ENCODE results near the gene CDIPT. TPM values are rescaled to one million over a fixed set of nuclear protein-coding genes. Genes with fewer than 3 reads are reported as not detected.

The CDIPT gene
- total and polyA plus RNA-seq, 11 donors, result 57.5 to 143 (median 76.3) TPM

- Histone ChIP-seq H3K27ac (no peak overlapping the region), H3K9me3 (no peaks in the 10 kb centered on the region), H3K4me3 (no peak overlapping the region), H3K4me1 (peaks cover 0 to 32% (median 16%) of the 10 kb centered on the region in 12 donors), H3K36me3 (peaks cover 0 to 38% (median 29%) of the 10 kb centered on the region in 9 donors), H3K27me3 (no peaks in the 10 kb centered on the region)
- TF ChIP-seq CTCF (IDR thresholded peaks at IDR 0.05) (no peak), POLR2A (IDR thresholded peaks at IDR 0.05) (no peak)
- intact Hi-C loops (cut with DNase I), result loop anchor here in 8 of 10 donors (5.0 to 10.0 kb wide), 8 partner anchors 38 to 165 kb away; partner anchors contain the start of genes C16orf92 (in 3 of the 8), PAGR1 (in 3 of the 8), HIRIP3 (in 2 of the 8) and INO80E (in 2 of the 8)
- DNase-seq (peak in 2 of 5 donors; percentile 35 to 60), ATAC-seq (no peak)
- WGBS, 4 donors, result 68 to 79% (median 75%) methylated on average over 9 of the region's 9 CpGs
Observed at GRCh38 chr16:29860218-29860617, 2.8 kb downstream of the CDIPT start.

- DNase-seq (no peak), ATAC-seq (no peak)
- intact Hi-C loops (cut with DNase I), result loop anchor here in 1 of 10 donors (10.0 kb wide), 1 partner anchor 56 kb away; no protein-coding TSS in a partner anchor
- TF ChIP-seq CTCF (IDR thresholded peaks at IDR 0.05), result no peak
- TF ChIP-seq POLR2A (IDR thresholded peaks at IDR 0.05), result no peak
- no peaks in the 10 kb centered on the region for H3K27me3 ChIP-seq
- WGBS, 4 donors, result 92 to 97% (median 95%) methylated on average over 15 to 19 of the region's 19 CpGs
- no peaks in the 10 kb centered on the region for H3K9me3 ChIP-seq
- H3K36me3 ChIP-seq, result peaks cover 0 to 38% (median 29%) of the 10 kb centered on the region in 9 donors
- no peak overlapping the region for H3K4me3 ChIP-seq
- H3K27ac ChIP-seq, result no peak overlapping the region
- H3K4me1 ChIP-seq, result peaks cover 0 to 32% (median 16%) of the 10 kb centered on the region in 12 donors
Observed at GRCh38 chr16:29858974-29859373, 4.1 kb downstream of the CDIPT start.

GRCh38 chr16:29858149-29858849 is 4.7 kb downstream of the CDIPT start:
- no peaks in the 10 kb centered on the region for H3K27me3 ChIP-seq
- ATAC-seq, result no peak
- peaks cover 0 to 26% (median 16%) of the 10 kb centered on the region in 12 donors for H3K4me1 ChIP-seq
- WGBS, 4 donors, result 68 to 82% (median 72%) methylated on average over 10 of the region's 10 CpGs
- no peak for DNase-seq
- H3K9me3 ChIP-seq, result no peaks in the 10 kb centered on the region
- intact Hi-C loops (cut with DNase I), result loop anchor here in 1 of 10 donors (10.0 kb wide), 1 partner anchor 57 kb away; no protein-coding TSS in a partner anchor
- peaks cover 0 to 38% (median 29%) of the 10 kb centered on the region in 9 donors for H3K36me3 ChIP-seq
- H3K4me3 ChIP-seq, result no peak overlapping the region
- no peak overlapping the region for H3K27ac ChIP-seq
- TF ChIP-seq POLR2A (IDR thresholded peaks at IDR 0.05), result no peak
- no peak for TF ChIP-seq CTCF (IDR thresholded peaks at IDR 0.05)

- H3K4me1 ChIP-seq, result peaks cover 0 to 25% (median 15%) of the 10 kb centered on the region in 12 donors
- DNase-seq, result no peak
- H3K9me3 ChIP-seq, result no peaks in the 10 kb centered on the region
- intact Hi-C loops (cut with DNase I), result loop anchor here in 1 of 10 donors (10.0 kb wide), 1 partner anchor 58 kb away; no protein-coding TSS in a partner anchor
- no peak for TF ChIP-seq POLR2A (IDR thresholded peaks at IDR 0.05)
- no peak for TF ChIP-seq CTCF (IDR thresholded peaks at IDR 0.05)
- H3K4me3 ChIP-seq, result no peak overlapping the region
- 74 to 87% (median 80%) methylated on average over 6 to 7 of the region's 7 CpGs for WGBS, 4 donors
- no peaks in the 10 kb centered on the region for H3K27me3 ChIP-seq
- peak overlapping the region in 1 of 12 donors; percentile 7 for H3K27ac ChIP-seq
- peaks cover 0 to 38% (median 29%) of the 10 kb centered on the region in 9 donors for H3K36me3 ChIP-seq
- no peak for ATAC-seq
Observed at GRCh38 chr16:29857133-29857760, 5.8 kb downstream of the CDIPT start.

Measured in heart left ventricle (tissue), 16 donors.